ENCODE results near the gene MACROD2. TPM values are rescaled to one million over a fixed set of nuclear protein-coding genes. Genes with fewer than 3 reads are reported as not detected.

MACROD2 gene
- total RNA-seq, 4 donors from 2014 or later: 10.0 to 24.0 (median 17.0) TPM

DNA sequence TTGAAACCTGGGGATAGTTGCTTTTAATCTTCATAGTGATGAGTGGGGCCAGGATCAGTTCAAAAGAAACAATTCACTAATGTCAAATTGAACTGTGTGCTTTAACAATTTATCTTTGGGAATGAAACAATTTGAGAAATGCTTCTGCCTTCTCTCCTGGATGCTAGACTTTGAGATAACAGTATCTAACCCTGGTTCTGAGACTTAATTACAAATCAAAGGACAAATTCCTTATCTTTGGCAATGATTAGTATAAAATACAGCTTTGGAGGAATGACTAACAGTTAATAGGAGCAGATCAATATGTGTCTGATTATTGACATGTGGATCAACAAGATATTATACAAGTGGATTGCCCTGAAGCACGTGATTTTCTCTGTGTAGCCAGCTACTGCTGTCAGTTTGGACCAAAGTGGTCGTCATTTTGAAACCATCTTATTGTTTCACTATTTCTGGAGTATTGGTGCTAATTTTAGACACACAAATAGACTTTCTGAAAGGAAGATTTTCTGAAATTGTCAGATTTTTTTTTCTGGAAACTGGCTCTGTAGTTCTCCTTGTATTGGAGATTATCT lies 348.3 kb downstream of the MACROD2 start:
- DNase-seq (ENCODE audit: low spot score in 2 of 2): no peak
- 80 to 81% methylated on average over 2 of the region's 2 CpGs for WGBS, 2 donors
- H3K4me3 ChIP-seq (ENCODE audit: low read depth, poor library complexity, severe bottlenecking): no peak overlapping the region
- no peak for TF ChIP-seq POLR2A (IDR thresholded peaks at IDR 0.05)
- no peak for TF ChIP-seq CTCF (IDR thresholded peaks at IDR 0.05)
- intact Hi-C loops (cut with DNase I; ENCODE audit: low total_unique reads): loop anchor here (2.0 kb wide), 1 partner anchor 27 kb away; no protein-coding TSS in a partner anchor

- TF ChIP-seq POLR2A (IDR thresholded peaks at IDR 0.05) (no peak), CTCF (IDR thresholded peaks at IDR 0.05) (no peak)
- no peak overlapping the region for H3K4me3 ChIP-seq (ENCODE audit: low read depth, poor library complexity, severe bottlenecking)
- WGBS, 2 donors: 44 to 45% methylated on average over 1 of the region's 1 CpG
- no peak for DNase-seq (ENCODE audit: low spot score in 2 of 2)
- intact Hi-C loops (cut with DNase I; ENCODE audit: low total_unique reads): loop anchor here (2.0 kb wide), 1 partner anchor 26 kb away; no protein-coding TSS in a partner anchor
Observed at GRCh38 chr20:14344746-14345145, 349.4 kb downstream of the MACROD2 start.

- intact Hi-C loops (cut with DNase I; ENCODE audit: low total_unique reads): no loop called here
- 45 to 65% methylated on average over 1 of the region's 1 CpG for WGBS, 2 donors
- no peak overlapping the region for H3K4me3 ChIP-seq (ENCODE audit: low read depth, poor library complexity, severe bottlenecking)
- no peak for TF ChIP-seq POLR2A (IDR thresholded peaks at IDR 0.05)
- TF ChIP-seq CTCF (IDR thresholded peaks at IDR 0.05): no peak
- no peak for DNase-seq (ENCODE audit: low spot score in 2 of 2)
Observed at GRCh38 chr20:14355791-14356190, 360.5 kb downstream of the MACROD2 start.

- H3K4me3 ChIP-seq (ENCODE audit: low read depth, poor library complexity, severe bottlenecking): no peak overlapping the region
- TF ChIP-seq CTCF (IDR thresholded peaks at IDR 0.05) (no peak), POLR2A (IDR thresholded peaks at IDR 0.05) (no peak)
- no peak for DNase-seq (ENCODE audit: low spot score in 2 of 2)
- intact Hi-C loops (cut with DNase I; ENCODE audit: low total_unique reads): no loop called here
Observed at GRCh38 chr20:14360416-14360815, 365.1 kb downstream of the MACROD2 start.

- intact Hi-C loops (cut with DNase I; ENCODE audit: low total_unique reads): no loop called here
- H3K4me3 ChIP-seq (ENCODE audit: low read depth, poor library complexity, severe bottlenecking): no peak overlapping the region
- no peak for TF ChIP-seq CTCF (IDR thresholded peaks at IDR 0.05)
- TF ChIP-seq POLR2A (IDR thresholded peaks at IDR 0.05): no peak
- 92 to 98% methylated on average over 3 of the region's 3 CpGs for WGBS, 2 donors
- DNase-seq (ENCODE audit: low spot score in 2 of 2): no peak
Observed at GRCh38 chr20:14361509-14362345, 366.4 kb downstream of the MACROD2 start.
